ENCODE results near the gene AGO1. TPM values are rescaled to one million over a fixed set of nuclear protein-coding genes. Genes with fewer than 3 reads are reported as not detected.

Gene AGO1
- total and polyA plus RNA-seq, 2 of the 8 experiments (the other 6 are each of a cell fraction or from before 2014, with no cell fraction given) = 15.1 to 73.7 TPM

DNA sequence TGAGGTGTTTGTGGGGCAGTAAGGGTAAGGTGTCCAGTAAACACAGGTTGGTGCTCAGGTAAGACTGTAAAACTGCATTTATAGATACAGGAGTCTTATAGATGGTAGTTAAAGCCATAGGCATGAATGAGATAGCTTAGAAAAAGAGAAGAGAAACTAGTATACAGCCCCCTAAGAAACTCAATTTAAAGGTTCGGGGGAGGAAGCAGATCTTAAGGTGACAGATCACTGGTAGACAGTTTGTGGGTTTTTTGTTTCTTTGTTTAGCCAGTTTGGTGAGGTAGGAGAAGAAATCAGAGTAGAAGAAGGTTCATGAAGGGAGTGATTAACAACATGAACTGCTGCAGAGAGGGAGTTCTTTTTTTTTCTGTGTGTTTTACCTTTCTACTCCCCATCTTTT lies 41.8 kb downstream of the AGO1 start (continued):
- TF ChIP-seq, protein P1, sequence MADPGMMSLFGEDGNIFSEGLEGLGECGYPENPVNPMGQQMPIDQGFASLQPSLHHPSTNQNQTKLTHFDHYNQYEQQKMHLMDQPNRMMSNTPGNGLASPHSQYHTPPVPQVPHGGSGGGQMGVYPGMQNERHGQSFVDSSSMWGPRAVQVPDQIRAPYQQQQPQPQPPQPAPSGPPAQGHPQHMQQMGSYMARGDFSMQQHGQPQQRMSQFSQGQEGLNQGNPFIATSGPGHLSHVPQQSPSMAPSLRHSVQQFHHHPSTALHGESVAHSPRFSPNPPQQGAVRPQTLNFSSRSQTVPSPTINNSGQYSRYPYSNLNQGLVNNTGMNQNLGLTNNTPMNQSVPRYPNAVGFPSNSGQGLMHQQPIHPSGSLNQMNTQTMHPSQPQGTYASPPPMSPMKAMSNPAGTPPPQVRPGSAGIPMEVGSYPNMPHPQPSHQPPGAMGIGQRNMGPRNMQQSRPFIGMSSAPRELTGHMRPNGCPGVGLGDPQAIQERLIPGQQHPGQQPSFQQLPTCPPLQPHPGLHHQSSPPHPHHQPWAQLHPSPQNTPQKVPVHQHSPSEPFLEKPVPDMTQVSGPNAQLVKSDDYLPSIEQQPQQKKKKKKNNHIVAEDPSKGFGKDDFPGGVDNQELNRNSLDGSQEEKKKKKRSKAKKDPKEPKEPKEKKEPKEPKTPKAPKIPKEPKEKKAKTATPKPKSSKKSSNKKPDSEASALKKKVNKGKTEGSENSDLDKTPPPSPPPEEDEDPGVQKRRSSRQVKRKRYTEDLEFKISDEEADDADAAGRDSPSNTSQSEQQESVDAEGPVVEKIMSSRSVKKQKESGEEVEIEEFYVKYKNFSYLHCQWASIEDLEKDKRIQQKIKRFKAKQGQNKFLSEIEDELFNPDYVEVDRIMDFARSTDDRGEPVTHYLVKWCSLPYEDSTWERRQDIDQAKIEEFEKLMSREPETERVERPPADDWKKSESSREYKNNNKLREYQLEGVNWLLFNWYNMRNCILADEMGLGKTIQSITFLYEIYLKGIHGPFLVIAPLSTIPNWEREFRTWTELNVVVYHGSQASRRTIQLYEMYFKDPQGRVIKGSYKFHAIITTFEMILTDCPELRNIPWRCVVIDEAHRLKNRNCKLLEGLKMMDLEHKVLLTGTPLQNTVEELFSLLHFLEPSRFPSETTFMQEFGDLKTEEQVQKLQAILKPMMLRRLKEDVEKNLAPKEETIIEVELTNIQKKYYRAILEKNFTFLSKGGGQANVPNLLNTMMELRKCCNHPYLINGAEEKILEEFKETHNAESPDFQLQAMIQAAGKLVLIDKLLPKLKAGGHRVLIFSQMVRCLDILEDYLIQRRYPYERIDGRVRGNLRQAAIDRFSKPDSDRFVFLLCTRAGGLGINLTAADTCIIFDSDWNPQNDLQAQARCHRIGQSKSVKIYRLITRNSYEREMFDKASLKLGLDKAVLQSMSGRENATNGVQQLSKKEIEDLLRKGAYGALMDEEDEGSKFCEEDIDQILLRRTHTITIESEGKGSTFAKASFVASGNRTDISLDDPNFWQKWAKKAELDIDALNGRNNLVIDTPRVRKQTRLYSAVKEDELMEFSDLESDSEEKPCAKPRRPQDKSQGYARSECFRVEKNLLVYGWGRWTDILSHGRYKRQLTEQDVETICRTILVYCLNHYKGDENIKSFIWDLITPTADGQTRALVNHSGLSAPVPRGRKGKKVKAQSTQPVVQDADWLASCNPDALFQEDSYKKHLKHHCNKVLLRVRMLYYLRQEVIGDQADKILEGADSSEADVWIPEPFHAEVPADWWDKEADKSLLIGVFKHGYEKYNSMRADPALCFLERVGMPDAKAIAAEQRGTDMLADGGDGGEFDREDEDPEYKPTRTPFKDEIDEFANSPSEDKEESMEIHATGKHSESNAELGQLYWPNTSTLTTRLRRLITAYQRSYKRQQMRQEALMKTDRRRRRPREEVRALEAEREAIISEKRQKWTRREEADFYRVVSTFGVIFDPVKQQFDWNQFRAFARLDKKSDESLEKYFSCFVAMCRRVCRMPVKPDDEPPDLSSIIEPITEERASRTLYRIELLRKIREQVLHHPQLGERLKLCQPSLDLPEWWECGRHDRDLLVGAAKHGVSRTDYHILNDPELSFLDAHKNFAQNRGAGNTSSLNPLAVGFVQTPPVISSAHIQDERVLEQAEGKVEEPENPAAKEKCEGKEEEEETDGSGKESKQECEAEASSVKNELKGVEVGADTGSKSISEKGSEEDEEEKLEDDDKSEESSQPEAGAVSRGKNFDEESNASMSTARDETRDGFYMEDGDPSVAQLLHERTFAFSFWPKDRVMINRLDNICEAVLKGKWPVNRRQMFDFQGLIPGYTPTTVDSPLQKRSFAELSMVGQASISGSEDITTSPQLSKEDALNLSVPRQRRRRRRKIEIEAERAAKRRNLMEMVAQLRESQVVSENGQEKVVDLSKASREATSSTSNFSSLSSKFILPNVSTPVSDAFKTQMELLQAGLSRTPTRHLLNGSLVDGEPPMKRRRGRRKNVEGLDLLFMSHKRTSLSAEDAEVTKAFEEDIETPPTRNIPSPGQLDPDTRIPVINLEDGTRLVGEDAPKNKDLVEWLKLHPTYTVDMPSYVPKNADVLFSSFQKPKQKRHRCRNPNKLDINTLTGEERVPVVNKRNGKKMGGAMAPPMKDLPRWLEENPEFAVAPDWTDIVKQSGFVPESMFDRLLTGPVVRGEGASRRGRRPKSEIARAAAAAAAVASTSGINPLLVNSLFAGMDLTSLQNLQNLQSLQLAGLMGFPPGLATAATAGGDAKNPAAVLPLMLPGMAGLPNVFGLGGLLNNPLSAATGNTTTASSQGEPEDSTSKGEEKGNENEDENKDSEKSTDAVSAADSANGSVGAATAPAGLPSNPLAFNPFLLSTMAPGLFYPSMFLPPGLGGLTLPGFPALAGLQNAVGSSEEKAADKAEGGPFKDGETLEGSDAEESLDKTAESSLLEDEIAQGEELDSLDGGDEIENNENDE (IDR thresholded peaks at IDR 0.05; ENCODE audit: insufficient replicate concordance, low read length) = no peak
- TF ChIP-seq, protein P2, sequence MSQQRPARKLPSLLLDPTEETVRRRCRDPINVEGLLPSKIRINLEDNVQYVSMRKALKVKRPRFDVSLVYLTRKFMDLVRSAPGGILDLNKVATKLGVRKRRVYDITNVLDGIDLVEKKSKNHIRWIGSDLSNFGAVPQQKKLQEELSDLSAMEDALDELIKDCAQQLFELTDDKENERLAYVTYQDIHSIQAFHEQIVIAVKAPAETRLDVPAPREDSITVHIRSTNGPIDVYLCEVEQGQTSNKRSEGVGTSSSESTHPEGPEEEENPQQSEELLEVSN (IDR thresholded peaks at IDR 0.05) = no peak
- TF ChIP-seq NRF1 (IDR thresholded peaks at IDR 0.05; ENCODE audit: low read depth, low read length) (no peak), FOSL1 (IDR thresholded peaks at IDR 0.05; ENCODE audit: insufficient read depth, low read depth, low read length) (no peak), RNF2 (IDR thresholded peaks at IDR 0.05; ENCODE audit: borderline replicate concordance, low read depth, low read length, missing control alignments, poor library complexity, severe bottlenecking) (no peak), TAF1 (IDR thresholded peaks at IDR 0.05; ENCODE audit: low read depth, low read length) (no peak), JUND (IDR thresholded peaks at IDR 0.05; ENCODE audit: low read length) (no peak)
- TF ChIP-seq, protein P3, sequence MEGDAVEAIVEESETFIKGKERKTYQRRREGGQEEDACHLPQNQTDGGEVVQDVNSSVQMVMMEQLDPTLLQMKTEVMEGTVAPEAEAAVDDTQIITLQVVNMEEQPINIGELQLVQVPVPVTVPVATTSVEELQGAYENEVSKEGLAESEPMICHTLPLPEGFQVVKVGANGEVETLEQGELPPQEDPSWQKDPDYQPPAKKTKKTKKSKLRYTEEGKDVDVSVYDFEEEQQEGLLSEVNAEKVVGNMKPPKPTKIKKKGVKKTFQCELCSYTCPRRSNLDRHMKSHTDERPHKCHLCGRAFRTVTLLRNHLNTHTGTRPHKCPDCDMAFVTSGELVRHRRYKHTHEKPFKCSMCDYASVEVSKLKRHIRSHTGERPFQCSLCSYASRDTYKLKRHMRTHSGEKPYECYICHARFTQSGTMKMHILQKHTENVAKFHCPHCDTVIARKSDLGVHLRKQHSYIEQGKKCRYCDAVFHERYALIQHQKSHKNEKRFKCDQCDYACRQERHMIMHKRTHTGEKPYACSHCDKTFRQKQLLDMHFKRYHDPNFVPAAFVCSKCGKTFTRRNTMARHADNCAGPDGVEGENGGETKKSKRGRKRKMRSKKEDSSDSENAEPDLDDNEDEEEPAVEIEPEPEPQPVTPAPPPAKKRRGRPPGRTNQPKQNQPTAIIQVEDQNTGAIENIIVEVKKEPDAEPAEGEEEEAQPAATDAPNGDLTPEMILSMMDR (IDR thresholded peaks at IDR 0.05; ENCODE audit: control extremely low read depth in 1 of 3, insufficient read depth in 1 of 3, low read depth in 1 of 3, low read length in 3 of 3) = no peak
